Brain pericyte (primary cell): ENCODE results near the gene RRP7A.
"Not testable (repeated sequence)": the region's sequence is repeated elsewhere in the genome, so short reads cannot be mapped to it uniquely, and the experiment has no call there.

ENCODE experiments used
- DNase-seq: peaks from one replicate; pipeline ENCODE4 v3.0.0-alpha.2; 2012; ENCODE audit warnings: low read depth, low spot score

Gene RRP7A

GRCh38 chr22:42499773-42500160 is 19.8 kb downstream of the RRP7A start:
- DNase-seq: not testable (repeated sequence)

- not testable (repeated sequence) for DNase-seq
Measured at GRCh38 chr22:42495533-42496141, 24.0 kb downstream of the RRP7A start.

GRCh38 chr22:42493393-42493792 is 26.2 kb downstream of the RRP7A start:
- DNase-seq: no peak

GRCh38 chr22:42492323-42492690 is 27.3 kb downstream of the RRP7A start:
- DNase-seq: no peak

GRCh38 chr22:42490243-42490832 is 29.3 kb downstream of the RRP7A start:
- DNase-seq: no peak

- DNase-seq: no peak
Measured at GRCh38 chr22:42489000-42489399, 30.6 kb downstream of the RRP7A start.

- no peak for DNase-seq
Measured at GRCh38 chr22:42484506-42484905, 35.1 kb downstream of the RRP7A start.

GRCh38 chr22:42483610-42484223 is 35.9 kb downstream of the RRP7A start:
- not testable (repeated sequence) for DNase-seq

- DNase-seq: no peak
Measured at GRCh38 chr22:42475122-42475521, 44.5 kb downstream of the RRP7A start.

GRCh38 chr22:42473484-42474193 is 46.0 kb downstream of the RRP7A start:
- peak; percentile 2 for DNase-seq

GRCh38 chr22:42472671-42473070 is 46.9 kb downstream of the RRP7A start:
- DNase-seq: no peak

GRCh38 chr22:42471441-42471840 is 48.2 kb downstream of the RRP7A start:
- no peak for DNase-seq

GRCh38 chr22:42470366-42471082 is 49.1 kb downstream of the RRP7A start:
- DNase-seq: no peak

GRCh38 chr22:42468841-42469240 is 50.8 kb downstream of the RRP7A start:
- DNase-seq: no peak

- DNase-seq: no peak
Measured at GRCh38 chr22:42462016-42462415, 57.6 kb downstream of the RRP7A start.

GRCh38 chr22:42461511-42461910 is 58.1 kb downstream of the RRP7A start:
- no peak for DNase-seq
